K562 (cell line): Measurements from ENCODE around the gene ACAA2. TPM values are rescaled to one million over a fixed set of nuclear protein-coding genes. Genes with fewer than 3 reads are reported as not detected.

Source experiments
- ATAC-seq: fragments of 200-7000 bp; cut with Tn5 transposase; 3 replicates; pipeline ENCODE4 v1.9.1; 2020; ENCODE audit warnings: moderate library complexity
- BruUV-seq: library from RNA; stranded (reverse); fragments of 400-500 nt; replicated peaks from 2 replicates; lab custom pipeline; 2021; lab: Mats Ljungman, UMichigan
- CTCF ChIA-PET: fragments of 300-600 bp; formaldehyde crosslinking; extraction: SDS; loops from one replicate; lab custom pipeline; 2021; ENCODE audit warnings: low intra/inter-chr PET ratio; lab: Yijun Ruan, JAX
- POLR2A ChIA-PET: fragments of 300-600, 350-650 bp; sonication (Branson Sonifier 250); formaldehyde crosslinking; extraction: SDS; loops from one replicate; lab custom pipeline; 2021; ENCODE audit warnings: antibody characterized with exemption, inconsistent platforms; lab: Yijun Ruan, JAX
- DNase-seq, 4 experiments: peaks; one replicate each; pipeline versions ENCODE4 v3.0.0 to v3.0.0-alpha.2; 2011 to 2018; ENCODE audit warnings: low spot score in 3 of 4, mixed read lengths in 3 of 4; ENCODE audit errors: extremely low read depth in 1 of 4
- FAIRE-seq: peaks from 2 replicates; lab custom pipeline; 2011; peaks lifted over from hg19 to GRCh38; lab: Jason Lieb, UNC
- H2AFZ ChIP-seq: 2 replicates; pipeline ENCODE4 v1.6.0; 2011; ENCODE audit warnings: low read depth, low read length, control low read depth, inconsistent platforms
- H3K27ac ChIP-seq: fragments of 200-600 bp; 3 replicates; pipeline ENCODE4 v1.8.0; 2011; ENCODE audit warnings: low read depth, mild to moderate bottlenecking, control low read depth, inconsistent platforms, low read length, moderate library complexity, mixed read lengths; ENCODE audit errors: extremely low read depth
- H3K27me3 ChIP-seq, 2 experiments: fragments of 300-600 bp in 1 of 2; 2 replicates in 1 of 2; 3 replicates in 1 of 2; pipeline versions ENCODE4 v1.6.0 to v1.8.0; 2011; ENCODE audit warnings: inconsistent platforms in 2 of 2, low read length in 2 of 2, mild to moderate bottlenecking in 1 of 2, mixed read lengths in 1 of 2, moderate library complexity in 1 of 2; ENCODE audit not compliant: control insufficient read depth in 2 of 2, insufficient read depth in 2 of 2
- H3K36me3 ChIP-seq: fragments of 300-600 bp; 3 replicates; pipeline ENCODE4 v1.8.0; 2011; ENCODE audit warnings: mild to moderate bottlenecking, low read length, inconsistent platforms; ENCODE audit not compliant: control insufficient read depth, insufficient read depth
- H3K4me1 ChIP-seq, 2 experiments: fragments of 200-600 bp in 1 of 2; replicated peaks in 1 of 2; 2 replicates in 1 of 2; 3 replicates in 1 of 2; pipeline versions ENCODE4 v1.5.1 to v1.8.0; 2011; ENCODE audit warnings: inconsistent platforms in 2 of 2, low read length in 2 of 2, mild to moderate bottlenecking in 1 of 2, mixed read lengths in 1 of 2, moderate library complexity in 1 of 2; ENCODE audit not compliant: control insufficient read depth in 2 of 2, insufficient read depth in 2 of 2
- H3K4me2 ChIP-seq: 2 replicates; pipeline ENCODE4 v1.6.1; 2011; ENCODE audit warnings: low read length, control low read depth, inconsistent platforms, mixed read lengths; ENCODE audit not compliant: insufficient read depth
- H3K4me3 ChIP-seq: fragments of 200-600 bp; sonication (generic), shearing (Covaris generic); 2 replicates; pipeline ENCODE4 v1.5.1; 2016; ENCODE audit warnings: control low read depth, inconsistent platforms
- H3K79me2 ChIP-seq: fragments of 200-600 bp; 3 replicates; pipeline ENCODE4 v1.8.0; 2011; ENCODE audit warnings: low read length, inconsistent platforms; ENCODE audit not compliant: control insufficient read depth, insufficient read depth
- H3K9ac ChIP-seq, 2 experiments: 2 replicates each; pipeline versions ENCODE4 v1.6.0 to v1.6.1; 2011; ENCODE audit warnings: low read depth in 2 of 2, low read length in 2 of 2, control low read depth in 1 of 2, inconsistent platforms in 1 of 2, mild to moderate bottlenecking in 1 of 2, mixed read lengths in 1 of 2; ENCODE audit not compliant: insufficient read depth in 1 of 2
- H3K9me1 ChIP-seq: one replicate; pipeline ENCODE4 v1.6.0; 2011; ENCODE audit warnings: inconsistent platforms, mild to moderate bottlenecking, low read length, moderate library complexity; ENCODE audit not compliant: control insufficient read depth, insufficient read depth
- H3K9me3 ChIP-seq: replicated peaks from 2 replicates; pipeline ENCODE4 v1.5.1; 2011; ENCODE audit warnings: low read depth, low read length, inconsistent platforms; ENCODE audit not compliant: control insufficient read depth, insufficient read depth
- H4K20me1 ChIP-seq: replicated peaks from 2 replicates; pipeline ENCODE4 v1.6.1; 2011; ENCODE audit warnings: low read length, inconsistent platforms, mixed read lengths; ENCODE audit not compliant: control insufficient read depth, insufficient read depth
- ADNP ChIP-seq: fragments of 200-800 bp; sonication (Bioruptor generic); IDR thresholded peaks from 2 replicates; pipeline ENCODE4 v1.6.1; 2016; ENCODE audit warnings: missing genetic modification characterization, missing compliant biosample characterization
- EP300 ChIP-seq: IDR thresholded peaks from 2 replicates; pipeline ENCODE4 v1.6.1; 2012; ENCODE audit warnings: low read length, improper control_type of control experiment
- ETV1 ChIP-seq: fragments of 450-650 bp; conservative IDR thresholded peaks from 2 replicates; pipeline ENCODE4 v1.6.1; 2016; ENCODE audit warnings: missing genetic modification characterization, control low read depth, low read depth, missing compliant biosample characterization
- FOXJ3 ChIP-seq: sonication (generic); formaldehyde crosslinking; IDR thresholded peaks from 2 replicates; pipeline ENCODE4 v1.4.0; 2020; ENCODE audit warnings: mild to moderate bottlenecking, missing genetic modification reagents
- HDGF ChIP-seq: fragments of 450-650 bp; IDR thresholded peaks from 2 replicates; pipeline ENCODE4 v1.6.1; 2016
- PCBP2 ChIP-seq: fragments of 200-400 bp; formaldehyde crosslinking; IDR thresholded peaks from 2 replicates; pipeline ENCODE4 v1.6.1; 2018; ENCODE audit warnings: low read length, low read depth, mild to moderate bottlenecking, moderate library complexity; ENCODE audit not compliant: poor library complexity, severe bottlenecking
- PRMT5 ChIP-seq: sonication (generic); formaldehyde crosslinking; IDR thresholded peaks from 2 replicates; pipeline ENCODE4 v1.5.0; 2020; ENCODE audit warnings: missing genetic modification reagents
- SFPQ ChIP-seq: fragments of 200-400 bp; formaldehyde crosslinking; IDR thresholded peaks from 2 replicates; pipeline ENCODE4 v1.6.1; 2017; ENCODE audit warnings: mild to moderate bottlenecking, low read depth, low read length, moderate library complexity
- TCF3 ChIP-seq: sonication (generic); formaldehyde crosslinking; IDR thresholded peaks from 2 replicates; pipeline ENCODE4 v1.4.0; 2020; ENCODE audit warnings: mild to moderate bottlenecking, missing genetic modification reagents
- ZBTB26 ChIP-seq: fragments of 450-650 bp; formaldehyde crosslinking; IDR thresholded peaks from 2 replicates; pipeline ENCODE4 v1.4.0; 2022; ENCODE audit warnings: missing genetic modification characterization
- ZNF212 ChIP-seq: fragments of 450-650 bp; formaldehyde crosslinking; IDR thresholded peaks from 2 replicates; pipeline ENCODE4 v1.4.0; 2020; ENCODE audit warnings: mild to moderate bottlenecking
- ZNF280B ChIP-seq: fragments of 250-450 bp; sonication (Bioruptor Pico); IDR thresholded peaks from 2 replicates; pipeline ENCODE4 v1.5.1; 2021; ENCODE audit warnings: mild to moderate bottlenecking
- WGBS: fragments of 100-300 bp; shearing (Covaris generic); methylation state at CpG from one replicate; pipeline ENCODE4 v1.1.6; 2016; ENCODE audit warnings: low coverage, mixed read lengths; ENCODE audit not compliant: insufficient coverage; ENCODE audit errors: missing lambda C conversion rate; 5-methylcytosine and 5-hydroxymethylcytosine counted together
- in situ Hi-C: fragments of 300-500 bp; cut with MboI; formaldehyde crosslinking; loops from 4 replicates; pipeline ENCODE4 v1.15.0; 2018; ENCODE audit warnings: inconsistent platforms, mixed read lengths
- intact Hi-C: fragments of 100-400 bp; cut with micrococcal nuclease; formaldehyde crosslinking; loops from 2 replicates; pipeline ENCODE4 v1.14.2; 2022
- polyA plus RNA-seq, 8 experiments: library from polyadenylated mRNA; depleted of rRNA in 4 of 8; stranded (reverse) in 5 of 8; unstranded in 3 of 8; fragments of >200 nt; fragmentation: Nextera tagmentation in 2 of 8; fragmentation: Illumina TruSeq in 1 of 8; extraction: Ambion mirVana in 2 of 8; extraction: Trizol in 1 of 8; gene quantifications; 2 replicates each; pipeline versions ENCODE4 v1.2.1 to v1.2.3, GENCODE V29; 2011 to 2014; ENCODE audit warnings: inconsistent platforms in 1 of 8, missing spikeins in 1 of 8
- total RNA-seq, 7 experiments: library from RNA; depleted of rRNA in 6 of 7; stranded (reverse); fragments of >200 nt in 6 of 7; fragmentation: Illumina TruSeq in 2 of 7; extraction: Trizol in 2 of 7; gene quantifications; 2 replicates each; pipeline versions ENCODE4 v1.2.1 to v1.2.3, GENCODE V29; 2011 to 2021; ENCODE audit warnings: low replicate concordance in 1 of 7

ACAA2 gene
- total and polyA plus RNA-seq, 9 of the 15 experiments (the other 6 are each of a cell fraction or from before 2014, with no cell fraction given): 13.2 to 31.5 (median 21.7) TPM

GRCh38 chr18:49855711-49856415 is 42.5 kb upstream of the ACAA2 start:
- Histone ChIP-seq H3K27ac (no peak overlapping the region), H3K9me1 (no peaks in the 10 kb centered on the region), H3K27me3 (peaks cover 0 to 29% of the 10 kb centered on the region in 2 experiments; a peak in 2 of 5 replicates), H3K36me3 (no peaks in the 10 kb centered on the region), H2AFZ (no peak overlapping the region), H3K9ac (no peak overlapping the region), H3K4me1 (no peaks in the 10 kb centered on the region), H3K79me2 (no peaks in the 10 kb centered on the region), H4K20me1 (no peaks in the 10 kb centered on the region), H3K4me3 (no peak overlapping the region), H3K9me3 (no peaks in the 10 kb centered on the region), H3K4me2 (no peak overlapping the region)
- in situ Hi-C loops (loop anchor here (25.0 kb wide), 1 partner anchor 1169 kb away; no protein-coding TSS in a partner anchor), intact Hi-C loops (loop anchor here (10.0 kb wide), 2 partner anchors 91 to 121 kb away; no protein-coding TSS in a partner anchor)
- ChIA-PET CTCF (no interaction called here), POLR2A (interaction anchor here (0.6 kb wide), 1 partner anchor 758 kb away, joined by 4 read pairs; no protein-coding TSS in a partner anchor)
- no peak for ATAC-seq
- FAIRE-seq: no peak
- 1% methylated on average over 5 of the region's 7 CpGs for WGBS
- no peak for DNase-seq
- BruUV-seq: no TSS peak
- no peak for TF ChIP-seq PCBP2
- no peak for TF ChIP-seq EP300
- TF ChIP-seq ZBTB26: no peak
- no peak for TF ChIP-seq TCF3 (CRISPR knock-in tag)
- TF ChIP-seq HDGF: no peak
- TF ChIP-seq ZNF212 (CRISPR knock-in tag): no peak
- TF ChIP-seq SFPQ: no peak
- no peak for TF ChIP-seq ADNP (tag)
- no peak for TF ChIP-seq FOXJ3
- TF ChIP-seq ZNF280B (CRISPR knock-in tag): no peak
- no peak for TF ChIP-seq PRMT5
- TF ChIP-seq ETV1 (tag): no peak
